ENCODE results near the gene FLYWCH1. TPM values are rescaled to one million over a fixed set of nuclear protein-coding genes. Genes with fewer than 3 reads are reported as not detected.
A peak's percentile ranks its signal among the peaks of the same experiment; 100 is the strongest.

The FLYWCH1 gene
- total RNA-seq, 2 donors from 2014 or later = 18.5 to 28.4 TPM

DNA sequence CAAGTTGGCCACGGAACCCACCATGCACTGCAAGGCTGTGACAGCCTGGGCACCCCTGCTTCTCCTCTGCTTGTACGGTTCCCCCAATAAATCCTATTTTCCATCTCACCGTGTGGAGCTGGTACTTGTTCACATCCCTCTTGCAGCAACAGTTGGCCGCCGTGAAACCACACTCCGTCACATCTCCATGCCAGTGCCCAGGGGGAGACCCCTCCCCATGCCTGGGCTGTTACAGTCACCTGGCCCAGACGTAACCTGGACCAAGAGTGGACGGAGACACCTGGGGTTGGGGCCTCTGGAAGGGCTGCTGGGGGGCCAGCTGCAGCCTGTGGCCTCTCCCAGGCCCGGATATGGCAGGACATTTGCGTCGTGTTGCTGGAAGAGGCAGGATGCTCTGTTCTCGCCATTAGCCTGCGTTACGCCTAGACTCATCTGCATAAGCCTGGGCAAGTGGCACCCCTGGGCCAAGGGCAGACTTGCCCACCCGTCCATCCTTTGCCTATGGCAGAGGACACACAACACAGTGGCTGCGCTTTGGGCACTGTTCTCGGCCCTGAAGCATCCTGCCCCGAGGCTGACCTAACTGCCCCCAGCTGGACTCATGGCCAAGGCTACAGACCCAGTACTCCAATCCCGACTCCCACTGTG, 38.1 kb downstream of the FLYWCH1 start:
- no peaks in the 10 kb centered on the region for H3K4me1 ChIP-seq
- no peak overlapping the region for H3K27ac ChIP-seq
- TF ChIP-seq, protein P1, sequence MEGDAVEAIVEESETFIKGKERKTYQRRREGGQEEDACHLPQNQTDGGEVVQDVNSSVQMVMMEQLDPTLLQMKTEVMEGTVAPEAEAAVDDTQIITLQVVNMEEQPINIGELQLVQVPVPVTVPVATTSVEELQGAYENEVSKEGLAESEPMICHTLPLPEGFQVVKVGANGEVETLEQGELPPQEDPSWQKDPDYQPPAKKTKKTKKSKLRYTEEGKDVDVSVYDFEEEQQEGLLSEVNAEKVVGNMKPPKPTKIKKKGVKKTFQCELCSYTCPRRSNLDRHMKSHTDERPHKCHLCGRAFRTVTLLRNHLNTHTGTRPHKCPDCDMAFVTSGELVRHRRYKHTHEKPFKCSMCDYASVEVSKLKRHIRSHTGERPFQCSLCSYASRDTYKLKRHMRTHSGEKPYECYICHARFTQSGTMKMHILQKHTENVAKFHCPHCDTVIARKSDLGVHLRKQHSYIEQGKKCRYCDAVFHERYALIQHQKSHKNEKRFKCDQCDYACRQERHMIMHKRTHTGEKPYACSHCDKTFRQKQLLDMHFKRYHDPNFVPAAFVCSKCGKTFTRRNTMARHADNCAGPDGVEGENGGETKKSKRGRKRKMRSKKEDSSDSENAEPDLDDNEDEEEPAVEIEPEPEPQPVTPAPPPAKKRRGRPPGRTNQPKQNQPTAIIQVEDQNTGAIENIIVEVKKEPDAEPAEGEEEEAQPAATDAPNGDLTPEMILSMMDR (IDR thresholded peaks at IDR 0.05) = no peak
- intact Hi-C loops (cut with DNase I) = no loop called here
- H3K9ac ChIP-seq (ENCODE audit: low read depth in 2 of 2, low read length in 2 of 2) = no peak overlapping the region
- no peaks in the 10 kb centered on the region for H3K9me3 ChIP-seq
- DNase-seq = no peak
- H3K4me3 ChIP-seq = no peak overlapping the region
- H3K27me3 ChIP-seq = no peaks in the 10 kb centered on the region
- no peaks in the 10 kb centered on the region for H3K36me3 ChIP-seq

DNA sequence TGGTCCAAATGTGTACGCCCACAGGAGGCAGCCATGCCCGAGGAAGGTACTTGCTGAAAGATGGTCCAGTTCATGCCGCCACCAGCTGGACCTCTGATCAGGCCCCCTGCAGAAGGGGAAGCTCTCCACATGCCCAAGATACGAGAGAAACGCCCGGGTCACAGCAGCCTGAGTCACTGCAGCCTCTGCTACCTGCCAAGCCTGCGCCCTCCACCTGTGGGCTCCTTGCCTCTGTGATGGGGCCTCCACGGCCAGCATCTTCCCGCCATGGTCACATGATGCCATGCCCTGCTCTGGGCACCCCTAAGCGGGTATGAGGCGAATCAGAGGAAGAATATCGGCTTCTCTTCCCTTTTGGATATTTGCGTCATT, 38.6 kb downstream of the FLYWCH1 start:
- Histone ChIP-seq H3K36me3 (no peaks in the 10 kb centered on the region), H3K27me3 (no peaks in the 10 kb centered on the region), H3K4me3 (no peak overlapping the region), H3K4me1 (peaks cover 3% of the 10 kb centered on the region), H3K27ac (no peak overlapping the region), H3K9ac (ENCODE audit: low read depth in 2 of 2, low read length in 2 of 2) (no peak overlapping the region), H3K9me3 (no peaks in the 10 kb centered on the region)
- no peak for DNase-seq
- intact Hi-C loops (cut with DNase I) = no loop called here
- TF ChIP-seq, protein P1 (IDR thresholded peaks at IDR 0.05) = no peak

DNA sequence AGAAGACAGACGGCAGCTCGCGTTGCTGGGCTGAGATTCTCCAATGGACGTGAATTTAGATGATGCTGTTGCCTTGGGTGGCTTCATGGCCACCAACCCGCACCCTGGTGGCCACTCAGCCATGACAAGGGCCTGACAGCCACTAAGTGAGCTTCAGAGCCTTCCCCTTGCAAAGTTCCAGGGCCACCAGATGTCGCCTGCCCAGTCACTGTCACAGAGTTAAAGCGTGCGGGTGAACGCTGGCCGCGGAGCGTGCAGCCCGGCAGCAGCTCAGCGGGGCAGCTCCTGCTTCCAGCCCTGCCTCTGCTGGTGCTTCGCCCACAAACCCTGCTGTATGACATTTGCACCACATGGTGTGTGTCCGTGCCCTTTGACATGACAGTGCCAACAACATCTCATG, 39.0 kb downstream of the FLYWCH1 start:
- DNase-seq = no peak
- no peaks in the 10 kb centered on the region for H3K36me3 ChIP-seq
- H3K27me3 ChIP-seq = no peaks in the 10 kb centered on the region
- intact Hi-C loops (cut with DNase I) = no loop called here
- H3K9me3 ChIP-seq = no peaks in the 10 kb centered on the region
- H3K4me3 ChIP-seq = no peak overlapping the region
- H3K9ac ChIP-seq (ENCODE audit: low read depth in 2 of 2, low read length in 2 of 2) = no peak overlapping the region
- TF ChIP-seq, protein P1 (IDR thresholded peaks at IDR 0.05) = no peak
- no peak overlapping the region for H3K27ac ChIP-seq
- H3K4me1 ChIP-seq = peaks cover 5% of the 10 kb centered on the region

DNA sequence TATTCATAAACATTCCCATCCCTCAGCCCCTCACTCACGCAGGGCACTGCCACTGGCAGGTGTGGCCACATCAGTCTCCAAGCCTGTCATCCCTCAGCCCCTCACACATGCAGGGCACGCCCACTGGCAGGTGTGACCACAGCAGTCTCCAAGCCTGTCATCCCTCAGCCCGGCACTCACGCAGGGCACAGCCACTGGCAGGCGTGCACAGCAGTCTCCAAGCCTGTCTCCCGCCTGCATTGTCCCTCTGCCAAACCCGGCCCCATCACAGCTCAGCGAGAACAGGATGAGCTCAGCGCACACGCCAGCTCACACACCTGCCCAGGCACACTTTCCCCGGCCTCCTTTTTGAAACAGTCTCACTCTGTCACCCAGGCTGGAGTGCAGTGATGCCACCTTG, 40.9 kb downstream of the FLYWCH1 start:
- DNase-seq = no peak
- TF ChIP-seq, protein P1 (IDR thresholded peaks at IDR 0.05) = no peak
- intact Hi-C loops (cut with DNase I) = no loop called here

DNA sequence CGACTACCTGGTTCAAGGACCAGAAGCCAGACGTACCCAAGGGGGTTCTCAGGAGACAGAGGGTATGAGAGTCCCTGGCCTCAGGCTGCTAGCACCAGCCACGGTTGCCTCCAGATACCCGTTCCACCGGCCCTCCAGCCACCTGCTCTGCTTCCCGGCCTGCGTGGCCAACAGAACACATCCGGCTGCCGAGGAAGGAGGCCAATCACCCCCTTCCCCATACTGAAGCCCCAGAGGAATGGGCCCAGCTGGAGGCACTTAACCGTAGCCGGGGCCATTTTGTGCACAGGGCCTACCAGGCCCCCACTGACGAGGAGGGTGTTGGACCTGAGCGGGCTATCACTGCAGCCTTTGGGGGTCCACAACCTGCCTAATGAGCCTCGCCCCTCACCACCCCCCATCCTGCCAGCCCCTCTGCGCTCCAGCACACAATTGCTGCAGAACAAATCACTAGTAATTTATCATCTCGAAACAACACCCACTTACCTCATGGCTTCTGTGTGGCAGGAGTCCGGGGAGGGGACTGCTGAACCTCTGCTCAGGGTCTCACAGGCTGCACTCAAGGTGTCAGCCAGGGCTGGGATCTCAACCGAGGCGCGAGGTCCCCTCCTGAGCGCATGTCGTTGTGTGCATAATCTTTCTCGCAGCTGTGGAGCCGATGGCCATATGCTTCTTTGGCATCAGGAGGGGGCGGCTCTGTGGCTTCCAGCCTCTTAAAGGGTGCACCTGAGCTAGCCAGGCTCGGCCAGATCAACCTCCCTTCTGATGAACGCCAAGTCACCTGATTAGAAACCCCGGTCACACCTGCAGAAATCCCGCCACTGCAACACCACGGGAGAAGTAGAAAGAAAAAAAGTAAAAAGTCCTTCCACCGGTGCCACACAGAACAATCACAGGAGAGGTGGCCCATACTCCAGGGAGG, 42.2 kb downstream of the FLYWCH1 start:
- H3K4me1 ChIP-seq = peaks cover 5% of the 10 kb centered on the region
- intact Hi-C loops (cut with DNase I) = no loop called here
- H3K27me3 ChIP-seq = no peaks in the 10 kb centered on the region
- no peak overlapping the region for H3K9ac ChIP-seq (ENCODE audit: low read depth in 2 of 2, low read length in 2 of 2)
- no peaks in the 10 kb centered on the region for H3K9me3 ChIP-seq
- TF ChIP-seq, protein P1 (IDR thresholded peaks at IDR 0.05) = no peak
- H3K27ac ChIP-seq = no peak overlapping the region
- no peak for DNase-seq
- H3K36me3 ChIP-seq = no peaks in the 10 kb centered on the region
- peak overlapping the region; percentile 24 for H3K4me3 ChIP-seq

More for the DNA sequence above, 40.9 kb downstream of the FLYWCH1 start:
- Histone ChIP-seq H3K27me3 (no peaks in the 10 kb centered on the region), H3K9me3 (no peaks in the 10 kb centered on the region), H3K9ac (ENCODE audit: low read depth in 2 of 2, low read length in 2 of 2) (no peak overlapping the region), H3K27ac (no peak overlapping the region), H3K36me3 (no peaks in the 10 kb centered on the region), H3K4me1 (peaks cover 5% of the 10 kb centered on the region), H3K4me3 (no peak overlapping the region)

Measured in colonic mucosa (tissue), 4 donors.